ENCODE results near the gene HBM. TPM values are rescaled to one million over a fixed set of nuclear protein-coding genes. Genes with fewer than 3 reads are reported as not detected.
A peak's percentile ranks its signal among the peaks of the same experiment; 100 is the strongest.
"Not testable (repeated sequence)": the region's sequence is repeated elsewhere in the genome, so short reads cannot be mapped to it uniquely, and the experiment has no call there.

HBM gene
- total RNA-seq, 4 donors from 2014 or later = 3.3 TPM; not detected in 3

DNA sequence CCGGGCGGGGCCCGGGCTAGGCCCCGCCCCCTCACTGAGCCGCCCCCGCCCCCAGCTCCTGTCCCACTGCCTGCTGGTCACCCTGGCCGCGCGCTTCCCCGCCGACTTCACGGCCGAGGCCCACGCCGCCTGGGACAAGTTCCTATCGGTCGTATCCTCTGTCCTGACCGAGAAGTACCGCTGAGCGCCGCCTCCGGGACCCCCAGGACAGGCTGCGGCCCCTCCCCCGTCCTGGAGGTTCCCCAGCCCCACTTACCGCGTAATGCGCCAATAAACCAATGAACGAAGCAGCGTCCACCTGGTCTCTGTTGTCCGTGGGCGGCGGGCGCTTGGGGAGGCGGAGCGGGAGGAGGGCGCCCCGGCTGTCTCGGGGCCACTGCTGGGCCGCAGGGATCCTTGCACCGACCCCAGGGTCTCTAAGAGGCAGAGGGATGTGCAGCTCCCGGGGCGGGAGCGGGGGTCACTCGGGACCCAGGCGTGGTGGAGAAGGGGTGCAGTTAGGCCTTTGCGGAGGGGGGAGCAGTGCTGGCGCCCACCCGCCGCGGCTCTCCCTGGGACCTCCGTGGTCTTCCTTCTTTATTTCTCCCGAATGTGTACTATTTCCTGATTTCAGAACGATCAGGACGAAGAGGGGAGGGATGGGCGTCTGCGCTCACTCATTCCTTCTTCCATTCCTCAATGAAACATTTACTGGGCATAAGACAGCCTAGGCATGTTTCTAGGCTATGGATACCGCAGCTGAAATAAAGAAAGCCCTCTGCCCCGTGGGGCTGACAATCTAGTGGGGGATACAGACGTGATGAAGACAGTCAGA is 11.4 kb upstream of the HBM start:
- H3K27ac ChIP-seq = peak overlapping the region in 1 of 4 donors; percentile 11
- H3K9me3 ChIP-seq = no peaks in the 10 kb centered on the region
- H3K36me3 ChIP-seq = no peaks in the 10 kb centered on the region
- peaks cover 0 to 11% (median 9%) of the 10 kb centered on the region in 4 donors for H3K4me1 ChIP-seq
- no peak for DNase-seq (ENCODE audit: low spot score in 2 of 2)
- H3K27me3 ChIP-seq = peaks cover 0 to 46% of the 10 kb centered on the region in 2 donors
- H3K4me3 ChIP-seq = peak overlapping the region; percentile 25 to 51 (median 48)
- TF ChIP-seq POLR2A (IDR thresholded peaks at IDR 0.05) (no peak), EP300 (IDR thresholded peaks at IDR 0.05) (no peak)
- TF ChIP-seq, protein P1, sequence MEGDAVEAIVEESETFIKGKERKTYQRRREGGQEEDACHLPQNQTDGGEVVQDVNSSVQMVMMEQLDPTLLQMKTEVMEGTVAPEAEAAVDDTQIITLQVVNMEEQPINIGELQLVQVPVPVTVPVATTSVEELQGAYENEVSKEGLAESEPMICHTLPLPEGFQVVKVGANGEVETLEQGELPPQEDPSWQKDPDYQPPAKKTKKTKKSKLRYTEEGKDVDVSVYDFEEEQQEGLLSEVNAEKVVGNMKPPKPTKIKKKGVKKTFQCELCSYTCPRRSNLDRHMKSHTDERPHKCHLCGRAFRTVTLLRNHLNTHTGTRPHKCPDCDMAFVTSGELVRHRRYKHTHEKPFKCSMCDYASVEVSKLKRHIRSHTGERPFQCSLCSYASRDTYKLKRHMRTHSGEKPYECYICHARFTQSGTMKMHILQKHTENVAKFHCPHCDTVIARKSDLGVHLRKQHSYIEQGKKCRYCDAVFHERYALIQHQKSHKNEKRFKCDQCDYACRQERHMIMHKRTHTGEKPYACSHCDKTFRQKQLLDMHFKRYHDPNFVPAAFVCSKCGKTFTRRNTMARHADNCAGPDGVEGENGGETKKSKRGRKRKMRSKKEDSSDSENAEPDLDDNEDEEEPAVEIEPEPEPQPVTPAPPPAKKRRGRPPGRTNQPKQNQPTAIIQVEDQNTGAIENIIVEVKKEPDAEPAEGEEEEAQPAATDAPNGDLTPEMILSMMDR (IDR thresholded peaks at IDR 0.05) = no peak
- WGBS, 2 donors = 1 to 2% methylated on average over 38 of the region's 59 CpGs

DNA sequence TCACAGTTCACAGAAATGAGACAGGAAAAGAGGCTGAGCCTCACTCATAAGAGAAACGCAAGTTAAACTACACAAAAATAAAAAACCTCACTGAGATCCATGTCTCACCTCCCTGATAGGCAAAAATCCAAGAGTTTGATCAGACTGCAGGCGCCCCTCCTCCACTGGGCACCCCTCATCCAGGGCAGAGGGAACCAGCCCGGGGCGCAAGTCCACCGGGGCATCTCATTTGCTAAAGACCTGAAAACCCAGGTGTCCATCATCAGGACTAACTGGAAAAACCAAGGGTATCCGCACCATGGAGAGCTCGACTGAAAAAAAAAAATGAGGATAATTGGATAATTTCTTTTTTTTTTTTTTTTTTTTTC is 10.8 kb upstream of the HBM start:
- H3K27me3 ChIP-seq = peaks cover 0 to 46% of the 10 kb centered on the region in 2 donors
- no peak overlapping the region for H3K27ac ChIP-seq
- H3K9me3 ChIP-seq = no peaks in the 10 kb centered on the region
- H3K36me3 ChIP-seq = no peaks in the 10 kb centered on the region
- no peak for DNase-seq (ENCODE audit: low spot score in 2 of 2)
- H3K4me3 ChIP-seq = peak overlapping the region in 1 of 4 donors; percentile 50
- TF ChIP-seq POLR2A (IDR thresholded peaks at IDR 0.05) = no peak
- TF ChIP-seq EP300 (IDR thresholded peaks at IDR 0.05) = no peak
- TF ChIP-seq, protein P1 (IDR thresholded peaks at IDR 0.05) = no peak
- WGBS, 2 donors = 61 to 63% methylated on average over 7 of the region's 7 CpGs
- H3K4me1 ChIP-seq = peaks cover 0 to 11% (median 9%) of the 10 kb centered on the region in 4 donors

DNA sequence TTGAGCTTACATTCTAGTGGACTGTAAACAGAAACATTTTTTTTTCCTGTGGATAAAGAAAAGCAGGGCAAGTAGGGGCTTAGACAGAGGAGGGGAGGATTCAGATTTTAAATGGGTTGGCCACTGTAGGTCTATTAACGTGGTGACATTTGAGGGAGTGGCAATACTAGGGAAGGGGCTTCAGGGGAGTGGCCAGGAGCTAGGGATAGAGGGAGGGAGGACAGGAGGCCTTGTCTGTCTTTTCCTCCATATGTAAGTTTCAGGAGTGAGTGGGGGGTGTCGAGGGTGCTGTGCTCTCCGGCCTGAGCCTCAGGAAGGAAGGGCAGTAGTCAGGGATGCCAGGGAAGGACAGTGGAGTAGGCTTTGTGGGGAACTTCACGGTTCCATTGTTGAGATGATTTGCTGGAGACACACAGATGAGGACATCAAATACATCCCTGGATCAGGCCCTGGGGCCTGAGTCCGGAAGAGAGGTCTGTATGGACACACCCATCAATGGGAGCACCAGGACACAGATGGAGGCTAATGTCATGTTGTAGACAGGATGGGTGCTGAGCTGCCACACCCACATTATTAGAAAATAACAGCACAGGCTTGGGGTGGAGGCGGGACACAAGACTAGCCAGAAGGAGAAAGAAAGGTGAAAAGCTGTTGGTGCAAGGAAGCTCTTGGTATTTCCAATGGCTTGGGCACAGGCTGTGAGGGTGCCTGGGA is 6.5 kb upstream of the HBM start:
- 45 to 52% methylated on average over 6 of the region's 6 CpGs for WGBS, 2 donors
- TF ChIP-seq EP300 (IDR thresholded peaks at IDR 0.05) (no peak), POLR2A (IDR thresholded peaks at IDR 0.05) (no peak)
- TF ChIP-seq, protein P1 (IDR thresholded peaks at IDR 0.05) = no peak
- no peaks in the 10 kb centered on the region for H3K9me3 ChIP-seq
- H3K4me1 ChIP-seq = peaks cover 0 to 9% (median 7%) of the 10 kb centered on the region in 4 donors
- H3K27ac ChIP-seq = no peak overlapping the region
- no peak for DNase-seq (ENCODE audit: low spot score in 2 of 2)
- H3K4me3 ChIP-seq = no peak overlapping the region
- peaks cover 0 to 46% of the 10 kb centered on the region in 2 donors for H3K27me3 ChIP-seq
- H3K36me3 ChIP-seq = no peaks in the 10 kb centered on the region

DNA sequence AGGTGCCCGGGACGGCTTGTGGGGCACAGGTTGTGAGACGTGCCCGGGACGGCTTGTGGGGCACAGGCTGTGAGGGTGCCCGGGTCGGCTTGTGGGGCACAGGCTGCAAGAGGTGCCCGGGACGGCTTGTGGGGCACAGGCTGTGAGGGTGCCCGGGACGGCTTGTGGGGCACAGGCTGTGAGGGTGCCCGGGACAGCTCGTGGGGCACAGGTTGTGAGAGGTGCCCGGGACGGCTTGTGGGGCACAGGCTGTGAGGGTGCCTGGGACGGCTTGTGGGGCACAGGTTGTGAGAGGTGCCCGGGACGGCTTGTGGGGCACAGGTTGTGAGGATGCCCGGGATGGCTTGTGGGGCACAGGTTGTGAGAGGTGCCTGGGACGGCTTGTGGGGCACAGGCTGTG is 5.5 kb upstream of the HBM start:
- 81% methylated on average over 6 to 7 of the region's 20 CpGs for WGBS, 2 donors
- H3K27me3 ChIP-seq = peaks cover 0 to 40% of the 10 kb centered on the region in 2 donors
- H3K9me3 ChIP-seq; H3K36me3 ChIP-seq; H3K4me1 ChIP-seq; H3K27ac ChIP-seq; DNase-seq (ENCODE audit: low spot score in 2 of 2); H3K4me3 ChIP-seq: not testable (repeated sequence)

DNA sequence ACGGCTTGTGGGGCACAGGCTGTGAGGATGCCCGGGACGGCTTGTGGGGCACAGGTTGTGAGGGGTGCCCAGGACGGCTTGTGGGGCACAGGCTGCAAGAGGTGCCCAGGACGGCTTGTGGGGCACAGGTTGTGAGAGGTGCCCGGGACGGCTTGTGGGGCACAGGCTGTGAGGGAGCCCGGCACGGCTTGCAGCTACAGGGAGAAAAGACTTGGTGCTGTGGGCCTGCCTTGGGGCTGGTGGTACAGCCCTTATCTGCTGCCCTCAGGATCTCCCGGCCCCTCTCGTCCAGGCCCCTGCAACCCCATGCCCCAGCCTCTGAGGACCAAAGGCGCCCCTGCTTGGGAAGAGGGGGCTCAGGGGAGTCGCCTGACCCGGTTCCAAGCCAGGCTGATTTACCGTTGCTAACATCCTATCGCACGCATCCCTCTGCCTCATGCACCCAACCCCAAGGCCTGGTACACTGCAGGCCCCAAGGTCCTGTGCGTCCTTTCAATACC is 5.0 kb upstream of the HBM start:
- Histone ChIP-seq H3K4me3 (no peak overlapping the region), H3K27ac (no peak overlapping the region), H3K9me3 (no peaks in the 10 kb centered on the region), H3K36me3 (no peaks in the 10 kb centered on the region), H3K4me1 (peaks cover 0 to 9% (median 8%) of the 10 kb centered on the region in 4 donors), H3K27me3 (peaks cover 1 to 40% of the 10 kb centered on the region in 2 donors)
- WGBS, 2 donors = 60 to 63% methylated on average over 14 to 16 of the region's 18 CpGs
- DNase-seq (ENCODE audit: low spot score in 2 of 2) = no peak
- TF ChIP-seq, protein P1 (IDR thresholded peaks at IDR 0.05) = no peak
- no peak for TF ChIP-seq EP300 (IDR thresholded peaks at IDR 0.05)

All from tibial nerve (tissue), 4 donors.